Left renal cortex interstitium (tissue), 4 donors: ENCODE data around the gene OXGR1. TPM values are rescaled to one million over a fixed set of nuclear protein-coding genes. Genes with fewer than 3 reads are reported as not detected.

Experiments
- DNase-seq, 4 donors: peaks; one replicate each; pipeline ENCODE4 v3.0.0-alpha.2; 2013; ENCODE audit warnings: low read depth in 4 of 4, low spot score in 2 of 4, missing footprints in 1 of 4
- polyA plus RNA-seq, 4 donors: library from polyadenylated mRNA; unstranded; fragments of 120-200 nt; gene quantifications; one replicate each; pipeline ENCODE4 v1.2.1, GENCODE V29; 2013; ENCODE audit not compliant: insufficient read length in 4 of 4

The OXGR1 gene
- polyA plus RNA-seq, 4 donors = 3.8 to 4.9 (median 4.2) TPM

DNA sequence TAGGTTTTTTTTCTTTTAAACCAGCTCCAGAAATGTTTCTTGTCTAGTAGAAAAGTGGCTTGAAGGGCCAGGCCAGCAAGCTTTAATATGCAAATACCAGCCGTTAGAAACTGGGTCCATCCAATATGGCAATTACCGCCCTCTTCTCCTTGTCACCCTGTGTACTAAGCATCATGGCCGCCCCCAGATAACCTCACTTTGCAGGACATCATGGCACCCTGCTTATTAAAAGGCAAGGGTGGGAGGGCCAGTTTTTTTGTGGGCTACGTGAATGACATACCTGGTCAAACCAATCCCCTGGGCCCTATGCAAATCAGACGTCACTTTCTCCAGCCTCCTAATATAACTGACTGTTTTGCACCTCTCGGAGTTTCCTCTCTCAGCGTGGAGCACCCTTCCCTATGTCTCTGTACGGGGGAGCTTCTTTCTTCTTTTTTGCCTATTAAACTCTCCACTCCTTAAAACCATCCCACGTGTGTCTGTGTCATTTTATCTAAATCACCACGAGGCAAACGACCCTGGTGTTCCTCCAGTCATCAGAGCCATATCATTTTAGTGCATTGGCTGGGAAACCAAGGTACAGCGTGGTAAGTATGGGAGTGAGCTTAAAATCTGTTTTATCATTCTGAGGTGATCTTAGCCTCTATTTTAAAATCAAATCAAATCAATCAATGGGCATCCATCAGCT, 27.7 kb downstream of the OXGR1 start:
- DNase-seq = no peak

DNA sequence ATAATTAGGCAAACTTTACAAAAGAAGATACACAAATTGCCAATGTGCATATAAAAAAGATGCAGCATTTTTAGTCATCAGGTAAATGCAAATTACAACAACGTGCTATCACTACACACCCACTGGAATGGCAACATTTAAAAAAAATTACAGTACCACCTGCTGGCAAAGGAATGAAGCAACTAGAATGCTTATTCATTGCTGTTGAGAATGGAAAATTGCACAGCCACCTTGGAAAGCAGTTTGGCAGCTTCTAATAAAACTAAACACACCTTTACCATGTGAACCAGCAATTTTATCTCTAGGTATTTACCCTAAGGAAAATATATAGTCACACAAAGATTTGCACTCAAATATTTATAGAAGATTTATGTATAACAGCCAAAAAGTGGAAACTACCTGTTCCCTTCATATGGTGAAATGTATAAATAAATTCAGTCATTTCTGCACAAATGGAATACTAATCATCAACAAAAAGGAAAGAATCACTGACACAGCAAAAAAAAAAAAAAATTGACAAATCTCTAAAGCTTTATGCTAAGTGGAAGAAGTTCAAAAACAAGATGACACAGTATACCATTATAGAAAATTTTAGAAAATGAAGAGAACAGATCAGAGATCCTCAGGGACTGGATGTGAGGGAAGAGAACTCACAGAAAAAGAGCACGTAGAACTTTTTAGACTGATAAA, 30.3 kb downstream of the OXGR1 start:
- no peak for DNase-seq

DNA sequence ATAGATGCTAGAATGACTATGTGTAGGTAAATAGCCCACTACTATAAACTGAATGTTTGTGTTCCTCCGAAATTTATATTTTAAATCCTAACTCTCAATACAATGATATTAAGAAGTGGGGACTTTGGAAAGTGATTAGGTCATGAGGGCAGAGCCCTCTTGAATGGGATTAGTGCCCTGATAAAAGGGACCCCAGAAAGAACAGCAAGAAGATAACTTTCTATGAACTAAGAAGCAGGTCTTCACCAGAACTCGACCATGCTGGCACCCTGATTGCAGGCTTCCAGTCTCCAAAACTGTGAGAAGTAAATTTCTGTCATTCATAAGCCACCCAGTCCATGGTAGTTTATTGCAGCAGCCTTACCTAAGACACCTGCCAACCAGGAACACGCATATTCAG, 33.9 kb downstream of the OXGR1 start:
- DNase-seq = no peak

DNA sequence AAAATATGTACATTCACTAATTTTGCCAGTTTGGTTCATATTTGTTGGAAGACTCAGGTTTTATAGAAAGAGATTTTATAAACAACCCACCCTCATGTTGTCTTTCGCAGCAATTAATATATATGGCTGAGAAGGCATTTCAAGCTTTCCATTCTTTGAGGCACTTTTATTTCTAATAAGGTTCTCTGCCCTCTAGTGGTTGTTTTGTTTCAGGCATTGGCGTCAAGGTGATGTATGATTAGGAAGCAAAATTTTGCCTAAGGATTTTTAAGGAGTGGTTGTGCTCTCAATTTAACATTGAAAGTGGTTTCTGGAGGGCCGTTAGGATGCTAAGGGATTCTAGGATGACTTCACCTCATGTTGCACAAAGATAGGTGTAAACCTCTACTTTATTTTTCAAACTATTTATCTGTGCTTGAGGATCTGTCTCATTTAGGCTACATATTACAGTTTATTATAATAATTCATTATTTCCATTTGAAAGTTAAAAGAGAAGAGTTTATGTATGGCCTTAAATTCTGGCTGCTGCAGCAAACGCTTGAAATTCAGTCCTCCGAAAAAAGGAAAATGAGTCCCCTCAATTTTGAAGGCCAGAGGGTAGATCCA, 35.9 kb downstream of the OXGR1 start:
- DNase-seq = peak in 3 of 4 donors; percentile 19 to 37 (median 22)

DNA sequence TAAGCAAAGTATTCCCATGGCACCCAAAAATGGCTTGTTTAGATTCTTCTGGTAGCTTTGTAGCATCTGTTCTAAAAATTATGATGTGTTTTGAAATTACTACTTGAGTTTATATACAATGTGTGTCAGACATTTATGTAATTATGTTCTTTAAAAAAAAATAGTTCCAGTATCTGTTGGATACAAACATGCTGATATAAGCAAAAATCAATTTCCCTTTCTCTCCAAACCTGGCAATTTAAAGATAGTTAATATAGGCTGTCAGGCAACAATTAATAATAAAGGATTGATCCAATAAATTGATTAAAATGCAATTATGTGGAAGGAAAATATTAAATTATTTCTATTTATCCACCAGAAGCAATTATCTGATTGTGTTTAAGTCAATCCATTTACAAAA, 41.7 kb downstream of the OXGR1 start:
- no peak for DNase-seq

DNA sequence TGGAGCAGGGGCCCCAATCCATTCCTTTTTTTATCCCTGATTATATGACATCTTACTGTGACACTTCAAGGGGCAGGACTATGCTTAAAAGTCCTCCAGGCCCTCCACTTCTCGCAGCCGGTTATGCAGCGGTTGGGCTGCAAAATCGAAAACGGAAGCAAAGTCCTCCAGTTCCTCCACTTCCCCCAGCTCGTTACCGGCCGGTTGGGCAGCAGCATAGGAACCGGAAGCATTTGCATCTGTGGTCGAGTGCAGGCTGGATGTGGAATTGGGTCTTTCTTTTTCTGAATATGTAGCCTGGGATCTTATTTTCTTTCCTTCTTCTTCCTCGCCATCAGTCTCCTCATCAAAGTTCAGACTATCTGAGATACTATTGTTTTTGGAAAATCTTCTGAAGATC, 46.1 kb downstream of the OXGR1 start:
- no peak for DNase-seq

DNA sequence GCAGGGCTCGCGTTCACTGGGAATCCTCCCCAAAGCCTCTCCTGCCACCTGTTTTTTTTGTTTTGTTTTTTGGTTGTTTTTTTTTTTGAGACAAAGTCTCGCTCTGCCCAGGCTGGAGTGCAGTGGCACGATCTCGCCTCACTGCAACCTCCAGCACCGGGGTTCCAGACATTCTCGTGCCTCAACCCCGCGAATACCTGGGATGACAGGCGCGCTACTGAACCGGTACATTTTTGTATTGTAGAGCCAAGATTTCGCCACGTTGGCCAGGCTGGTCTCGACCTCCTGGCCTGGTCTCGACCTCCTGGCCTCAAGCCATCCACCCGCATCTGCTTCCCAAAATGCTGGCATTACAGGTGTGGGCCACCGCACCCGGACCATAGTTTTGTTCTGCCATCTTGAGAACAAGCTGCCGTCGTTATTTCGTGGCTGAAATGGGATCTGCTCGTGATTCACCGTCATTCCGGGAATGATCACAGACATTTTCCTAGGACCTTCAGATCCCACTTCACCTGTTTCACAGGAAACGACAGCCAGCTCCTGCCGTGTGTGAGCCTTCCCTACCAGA, 46.8 kb downstream of the OXGR1 start:
- no peak for DNase-seq

DNA sequence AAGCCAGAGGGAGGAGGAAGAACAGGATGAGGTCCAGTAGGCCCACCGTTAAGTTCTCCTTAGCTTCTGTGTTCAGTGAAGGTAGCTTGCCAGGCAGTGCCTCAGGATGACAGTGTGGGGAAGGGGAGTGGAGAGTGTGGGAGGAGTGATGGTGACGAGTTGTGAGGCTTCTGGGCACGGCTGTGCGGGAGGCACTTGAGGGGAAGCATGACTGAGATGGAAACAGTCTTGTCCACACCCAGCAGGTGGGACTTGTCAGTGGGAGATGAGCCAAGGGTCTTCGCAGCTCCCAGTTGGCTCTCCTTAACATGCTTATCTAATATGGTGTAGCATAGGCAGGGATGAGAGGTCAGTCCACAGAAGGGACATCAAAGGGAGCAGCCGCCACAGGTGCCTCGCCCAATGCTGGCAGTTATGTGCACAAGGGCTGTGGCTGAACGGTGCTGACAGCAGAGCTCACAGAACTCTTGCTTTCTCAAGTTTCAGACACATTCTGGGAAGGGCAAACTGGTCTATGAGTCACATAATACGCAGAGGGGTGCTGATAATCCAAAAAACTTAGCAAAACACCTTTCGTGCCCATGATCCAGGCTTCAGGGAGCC, 47.5 kb downstream of the OXGR1 start:
- DNase-seq = no peak

DNA sequence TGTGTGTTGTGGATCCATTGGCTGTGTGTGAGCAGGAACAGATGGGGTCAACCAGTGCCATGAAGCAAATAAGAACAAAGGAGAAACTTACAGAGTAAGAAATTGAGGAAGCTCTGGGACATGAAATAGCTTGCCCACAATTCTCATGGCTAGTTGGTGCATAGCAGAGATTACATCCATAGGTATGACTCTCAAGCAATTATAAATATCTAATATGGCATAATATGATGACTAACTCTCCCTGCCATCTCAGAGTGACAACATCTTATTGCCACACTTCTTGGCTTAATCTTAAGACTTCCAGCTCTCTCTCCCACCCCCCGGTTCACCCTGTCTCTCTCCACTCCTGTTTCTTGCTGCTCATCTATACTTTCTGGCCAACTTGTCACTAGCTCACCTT, 53.3 kb downstream of the OXGR1 start:
- no peak for DNase-seq

DNA sequence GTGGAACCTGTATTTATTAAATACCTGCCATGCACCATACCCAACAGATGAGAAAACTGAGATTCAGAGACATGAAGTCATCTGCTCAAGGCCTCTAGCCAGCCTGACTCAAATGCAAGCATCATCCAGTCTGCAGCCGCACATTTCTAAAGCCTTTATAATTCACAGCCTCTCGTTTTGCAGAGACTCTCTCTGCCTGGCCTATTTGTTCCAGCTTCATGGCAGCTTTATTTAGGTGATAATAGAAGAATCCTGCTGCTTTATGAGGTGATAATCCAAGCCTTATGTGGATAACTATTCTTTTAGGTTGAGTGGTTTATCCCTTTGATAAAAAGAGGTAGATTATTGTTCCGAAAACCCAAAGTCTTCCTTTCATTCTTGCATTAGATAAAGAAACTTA, 58.4 kb downstream of the OXGR1 start:
- no peak for DNase-seq

Other genes with a start within 250 kb of the OXGR1 start
- 10 to 100 TPM; 59.5 to 68.6 (median 62.5) TPM for gene MBNL2, start 227.9 kb upstream of the OXGR1 start, polyA plus RNA-seq